ENCODE measurements around the gene PRR36.

The PRR36 gene

DNA sequence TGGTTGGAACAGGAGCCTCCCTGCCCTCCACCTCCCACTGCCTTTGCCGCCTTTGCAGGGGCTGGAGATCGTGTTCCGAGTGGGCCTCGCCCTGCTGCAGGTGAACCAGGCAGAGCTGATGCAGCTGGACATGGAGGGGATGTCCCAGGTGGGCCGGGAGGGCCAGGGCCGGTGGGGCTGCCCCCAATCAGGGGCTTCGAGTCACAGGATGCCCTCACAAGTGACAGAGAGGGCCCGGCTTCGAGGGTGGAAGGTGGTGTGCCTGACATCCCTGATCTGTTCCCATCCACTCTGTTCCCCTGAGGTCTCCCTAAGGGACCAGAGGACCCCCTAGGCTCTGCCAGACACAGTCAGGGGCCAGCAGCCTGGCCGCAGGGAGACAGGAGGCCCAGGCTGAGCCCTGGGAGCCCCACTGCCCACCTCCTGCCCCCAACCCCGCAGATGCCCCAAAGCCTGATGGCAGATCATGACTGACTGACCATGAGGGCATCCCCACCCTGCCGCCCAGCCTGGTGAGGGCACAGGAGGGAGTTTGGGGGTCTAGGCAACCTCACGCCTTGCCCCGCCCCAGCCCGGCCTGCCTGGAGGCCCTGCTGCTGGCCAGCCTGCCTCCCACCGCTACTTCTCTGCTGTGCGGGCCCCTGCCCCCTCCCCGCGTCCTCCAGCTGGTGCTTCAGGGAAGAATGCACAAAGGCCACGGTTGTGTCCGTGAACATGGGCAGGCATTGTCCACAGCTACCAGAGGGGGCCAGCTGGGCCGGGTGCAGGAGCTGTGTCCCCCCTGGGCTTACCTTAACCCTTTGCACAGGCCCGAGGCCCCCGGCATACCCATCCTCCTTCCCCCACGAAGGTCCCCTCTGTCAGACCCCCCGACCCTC, 22.3 kb downstream of the PRR36 start:
- Histone ChIP-seq H3K9me3 (ENCODE audit: control insufficient read depth, low read length) (no peaks in the 10 kb centered on the region), H3K4me3 (ENCODE audit: insufficient read depth, low read depth, low read length, poor library complexity, severe bottlenecking) (no peak overlapping the region), H3K27me3 (replicated peaks; ENCODE audit: control insufficient read depth, insufficient read depth, low read length, poor library complexity, severe bottlenecking) (no peaks in the 10 kb centered on the region), H3K27ac (ENCODE audit: insufficient read depth, low read length, poor library complexity, severe bottlenecking) (no peak overlapping the region), H3K36me3 (ENCODE audit: control insufficient read depth, insufficient read depth, low read length) (no peaks in the 10 kb centered on the region), H3K4me1 (ENCODE audit: control insufficient read depth, insufficient read depth, low read length, poor library complexity, severe bottlenecking) (peaks cover 6% of the 10 kb centered on the region)
- DNase-seq, result no peak

- Histone ChIP-seq H3K27me3 (replicated peaks; ENCODE audit: control insufficient read depth, insufficient read depth, low read length, poor library complexity, severe bottlenecking) (no peaks in the 10 kb centered on the region), H3K27ac (ENCODE audit: insufficient read depth, low read length, poor library complexity, severe bottlenecking) (no peak overlapping the region), H3K4me1 (ENCODE audit: control insufficient read depth, insufficient read depth, low read length, poor library complexity, severe bottlenecking) (peaks cover 6% of the 10 kb centered on the region), H3K4me3 (ENCODE audit: insufficient read depth, low read depth, low read length, poor library complexity, severe bottlenecking) (no peak overlapping the region), H3K36me3 (ENCODE audit: control insufficient read depth, insufficient read depth, low read length) (no peaks in the 10 kb centered on the region), H3K9me3 (ENCODE audit: control insufficient read depth, low read length) (no peaks in the 10 kb centered on the region)
- no peak for DNase-seq
Observed at GRCh38 chr19:7850945-7851622, 23.1 kb downstream of the PRR36 start.

DNA sequence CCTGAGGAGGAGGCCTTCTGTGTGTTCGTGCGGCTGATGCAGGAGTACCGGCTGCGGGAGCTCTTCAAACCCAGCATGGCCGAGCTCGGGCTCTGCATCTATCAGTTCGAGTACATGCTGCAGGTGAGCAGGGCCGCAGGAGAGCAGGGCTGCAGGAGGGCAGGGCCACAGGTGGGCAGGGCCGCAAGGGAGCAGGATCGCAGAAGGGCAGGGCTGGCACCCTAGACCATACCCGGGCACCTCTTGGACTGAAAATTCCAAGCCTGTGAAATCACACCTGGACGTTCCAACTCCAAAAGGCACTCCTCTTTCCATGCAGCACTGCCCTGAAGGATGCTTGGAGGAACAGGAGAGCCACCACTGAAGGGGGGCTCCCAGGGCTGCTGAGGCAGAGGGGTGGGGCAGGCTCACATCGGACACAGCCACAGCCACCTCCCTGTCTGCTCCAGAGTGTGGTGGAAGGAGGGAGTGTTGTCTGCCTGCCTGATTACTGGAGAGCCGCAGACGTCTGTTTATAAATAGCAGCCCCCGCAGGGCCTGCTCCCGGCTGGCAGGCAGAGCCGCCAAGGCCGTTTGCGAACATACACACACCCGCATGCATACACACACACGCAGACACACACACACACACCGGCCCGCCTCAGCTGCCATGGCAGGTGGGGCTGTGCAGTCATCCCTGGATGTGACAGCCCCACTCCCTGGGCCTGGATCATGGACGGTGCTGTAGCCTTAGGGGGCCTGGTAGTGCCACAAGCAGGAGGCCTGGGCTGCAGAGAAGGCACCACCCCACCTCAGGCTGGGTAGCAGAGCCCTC, 24.0 kb downstream of the PRR36 start:
- H3K4me3 ChIP-seq (ENCODE audit: insufficient read depth, low read depth, low read length, poor library complexity, severe bottlenecking), result no peak overlapping the region
- DNase-seq, result no peak
- H3K9me3 ChIP-seq (ENCODE audit: control insufficient read depth, low read length), result no peaks in the 10 kb centered on the region
- H3K27ac ChIP-seq (ENCODE audit: insufficient read depth, low read length, poor library complexity, severe bottlenecking), result no peak overlapping the region
- H3K36me3 ChIP-seq (ENCODE audit: control insufficient read depth, insufficient read depth, low read length), result no peaks in the 10 kb centered on the region
- peaks cover 6% of the 10 kb centered on the region for H3K4me1 ChIP-seq (ENCODE audit: control insufficient read depth, insufficient read depth, low read length, poor library complexity, severe bottlenecking)
- no peaks in the 10 kb centered on the region for H3K27me3 ChIP-seq (replicated peaks; ENCODE audit: control insufficient read depth, insufficient read depth, low read length, poor library complexity, severe bottlenecking)

DNA sequence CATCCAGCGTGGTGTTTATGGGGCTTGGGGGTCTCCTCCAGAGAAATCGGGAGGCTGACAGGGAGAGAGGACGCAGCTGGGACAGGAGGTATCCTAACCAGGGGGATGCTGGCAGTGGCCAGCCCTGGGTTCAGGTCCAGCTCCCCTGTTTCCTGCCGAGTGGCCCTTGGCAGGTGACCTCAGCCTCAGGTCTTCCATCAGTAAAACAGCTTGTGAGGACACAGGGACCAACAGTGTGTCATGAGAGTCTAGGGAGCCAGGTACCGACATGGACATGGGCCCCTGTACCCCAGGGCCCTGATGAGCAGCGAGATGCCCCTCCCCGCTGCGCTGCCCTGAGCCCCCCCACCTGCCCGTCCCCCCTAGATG, 24.6 kb downstream of the PRR36 start:
- Histone ChIP-seq H3K27me3 (replicated peaks; ENCODE audit: control insufficient read depth, insufficient read depth, low read length, poor library complexity, severe bottlenecking) (no peaks in the 10 kb centered on the region), H3K36me3 (ENCODE audit: control insufficient read depth, insufficient read depth, low read length) (no peaks in the 10 kb centered on the region), H3K4me3 (ENCODE audit: insufficient read depth, low read depth, low read length, poor library complexity, severe bottlenecking) (no peak overlapping the region), H3K9me3 (ENCODE audit: control insufficient read depth, low read length) (no peaks in the 10 kb centered on the region), H3K27ac (ENCODE audit: insufficient read depth, low read length, poor library complexity, severe bottlenecking) (no peak overlapping the region), H3K4me1 (ENCODE audit: control insufficient read depth, insufficient read depth, low read length, poor library complexity, severe bottlenecking) (peaks cover 6% of the 10 kb centered on the region)
- no peak for DNase-seq

DNA sequence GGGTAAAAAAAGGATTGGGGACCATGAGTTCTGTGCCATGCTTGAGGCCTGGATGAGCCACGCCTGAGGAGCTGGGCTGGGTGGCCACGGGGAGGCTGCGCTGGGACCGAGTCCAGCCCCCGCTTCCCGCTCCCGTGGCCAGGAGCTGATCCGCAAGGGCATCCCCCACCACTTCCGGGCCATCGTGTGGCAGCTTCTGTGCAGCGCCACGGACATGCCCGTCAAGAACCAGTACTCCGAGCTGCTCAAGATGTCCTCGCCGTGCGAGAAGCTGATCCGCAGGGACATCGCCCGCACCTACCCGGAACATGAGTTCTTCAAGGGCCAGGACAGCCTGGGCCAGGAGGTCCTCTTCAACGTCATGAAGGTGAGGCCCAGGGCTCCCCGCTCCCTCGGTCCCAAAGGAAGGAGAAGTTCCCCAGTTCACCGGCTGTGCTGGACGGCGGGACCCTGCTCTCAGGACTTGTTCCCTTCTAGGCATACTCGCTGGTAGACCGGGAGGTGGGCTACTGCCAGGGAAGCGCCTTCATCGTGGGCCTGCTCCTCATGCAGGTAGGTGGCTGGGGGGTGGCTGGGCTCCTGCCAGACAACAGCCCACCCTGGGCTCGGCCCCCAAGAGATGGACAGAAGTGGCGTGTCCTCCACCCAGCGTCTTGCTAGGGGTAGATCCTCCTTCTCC, 25.3 kb downstream of the PRR36 start:
- Histone ChIP-seq H3K27ac (ENCODE audit: insufficient read depth, low read length, poor library complexity, severe bottlenecking) (no peak overlapping the region), H3K27me3 (replicated peaks; ENCODE audit: control insufficient read depth, insufficient read depth, low read length, poor library complexity, severe bottlenecking) (no peaks in the 10 kb centered on the region), H3K9me3 (ENCODE audit: control insufficient read depth, low read length) (no peaks in the 10 kb centered on the region), H3K4me3 (ENCODE audit: insufficient read depth, low read depth, low read length, poor library complexity, severe bottlenecking) (no peak overlapping the region), H3K36me3 (ENCODE audit: control insufficient read depth, insufficient read depth, low read length) (no peaks in the 10 kb centered on the region), H3K4me1 (ENCODE audit: control insufficient read depth, insufficient read depth, low read length, poor library complexity, severe bottlenecking) (peaks cover 6% of the 10 kb centered on the region)
- no peak for DNase-seq

DNA sequence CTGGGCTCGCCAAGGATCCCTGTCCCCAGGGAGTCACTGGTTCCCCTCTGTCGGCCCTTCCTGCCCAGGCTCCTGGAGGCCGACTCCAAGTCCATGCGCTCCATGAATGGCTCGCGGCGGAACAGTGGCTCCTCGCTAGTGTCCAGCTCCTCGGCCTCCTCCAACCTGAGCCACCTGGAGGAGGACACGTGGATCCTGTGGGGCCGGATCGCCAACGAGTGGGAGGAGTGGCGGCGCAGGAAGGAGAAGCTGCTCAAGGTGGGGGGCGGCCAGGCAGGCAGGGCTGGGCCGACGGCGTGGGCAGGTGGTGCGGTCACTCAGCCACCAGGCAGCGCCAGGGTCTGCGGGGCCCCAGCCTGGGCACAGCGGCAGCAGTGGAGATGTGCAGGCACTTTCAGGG, 26.5 kb downstream of the PRR36 start:
- H3K27me3 ChIP-seq (replicated peaks; ENCODE audit: control insufficient read depth, insufficient read depth, low read length, poor library complexity, severe bottlenecking), result no peaks in the 10 kb centered on the region
- H3K4me3 ChIP-seq (ENCODE audit: insufficient read depth, low read depth, low read length, poor library complexity, severe bottlenecking), result no peak overlapping the region
- H3K9me3 ChIP-seq (ENCODE audit: control insufficient read depth, low read length), result no peaks in the 10 kb centered on the region
- no peak for DNase-seq
- no peaks in the 10 kb centered on the region for H3K4me1 ChIP-seq (ENCODE audit: control insufficient read depth, insufficient read depth, low read length, poor library complexity, severe bottlenecking)
- no peak overlapping the region for H3K27ac ChIP-seq (ENCODE audit: insufficient read depth, low read length, poor library complexity, severe bottlenecking)
- no peaks in the 10 kb centered on the region for H3K36me3 ChIP-seq (ENCODE audit: control insufficient read depth, insufficient read depth, low read length)

DNA sequence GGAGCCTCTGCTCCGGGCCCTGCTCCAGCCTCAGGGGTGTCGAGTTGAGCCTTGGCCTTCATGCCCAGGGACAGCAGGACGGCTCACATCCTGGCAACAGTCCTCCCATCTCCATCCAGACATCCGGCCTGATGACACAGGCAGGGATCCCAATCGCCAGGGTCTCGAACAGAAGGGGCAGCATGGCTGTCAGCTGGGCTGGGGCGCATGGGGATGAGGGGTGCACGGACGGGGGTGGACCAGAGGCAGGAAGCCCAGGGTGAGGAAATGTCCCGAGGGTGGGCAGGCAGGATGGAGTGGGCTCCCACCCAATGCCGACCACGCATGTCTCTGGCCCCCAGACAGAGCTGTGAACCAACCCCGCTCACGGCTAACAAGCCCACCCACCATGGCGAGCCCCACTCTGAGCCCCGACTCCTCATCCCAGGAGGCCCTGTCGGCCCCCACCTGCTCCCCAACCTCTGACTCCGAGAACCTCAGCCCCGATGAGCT, 28.0 kb downstream of the PRR36 start:
- no peaks in the 10 kb centered on the region for H3K36me3 ChIP-seq (ENCODE audit: control insufficient read depth, insufficient read depth, low read length)
- DNase-seq, result no peak
- H3K4me3 ChIP-seq (ENCODE audit: insufficient read depth, low read depth, low read length, poor library complexity, severe bottlenecking), result no peak overlapping the region
- no peaks in the 10 kb centered on the region for H3K9me3 ChIP-seq (ENCODE audit: control insufficient read depth, low read length)
- H3K27me3 ChIP-seq (replicated peaks; ENCODE audit: control insufficient read depth, insufficient read depth, low read length, poor library complexity, severe bottlenecking), result no peaks in the 10 kb centered on the region
- no peak overlapping the region for H3K27ac ChIP-seq (ENCODE audit: insufficient read depth, low read length, poor library complexity, severe bottlenecking)
- no peaks in the 10 kb centered on the region for H3K4me1 ChIP-seq (ENCODE audit: control insufficient read depth, insufficient read depth, low read length, poor library complexity, severe bottlenecking)

GRCh38 chr19:7845390-7846154, 28.6 kb downstream of the PRR36 start:
- H3K27ac ChIP-seq (ENCODE audit: insufficient read depth, low read length, poor library complexity, severe bottlenecking), result no peak overlapping the region

GRCh38 chr19:7844951-7845350, 29.2 kb downstream of the PRR36 start:
- Histone ChIP-seq H3K4me3 (ENCODE audit: insufficient read depth, low read depth, low read length, poor library complexity, severe bottlenecking) (no peak overlapping the region), H3K27me3 (replicated peaks; ENCODE audit: control insufficient read depth, insufficient read depth, low read length, poor library complexity, severe bottlenecking) (no peaks in the 10 kb centered on the region), H3K9me3 (ENCODE audit: control insufficient read depth, low read length) (no peaks in the 10 kb centered on the region), H3K4me1 (ENCODE audit: control insufficient read depth, insufficient read depth, low read length, poor library complexity, severe bottlenecking) (no peaks in the 10 kb centered on the region), H3K36me3 (ENCODE audit: control insufficient read depth, insufficient read depth, low read length) (no peaks in the 10 kb centered on the region), H3K27ac (ENCODE audit: insufficient read depth, low read length, poor library complexity, severe bottlenecking) (no peak overlapping the region)
- no peak for DNase-seq

More at GRCh38 chr19:7845390-7846154, 28.6 kb downstream of the PRR36 start:
- Histone ChIP-seq H3K4me3 (ENCODE audit: insufficient read depth, low read depth, low read length, poor library complexity, severe bottlenecking) (no peak overlapping the region), H3K36me3 (ENCODE audit: control insufficient read depth, insufficient read depth, low read length) (no peaks in the 10 kb centered on the region), H3K4me1 (ENCODE audit: control insufficient read depth, insufficient read depth, low read length, poor library complexity, severe bottlenecking) (no peaks in the 10 kb centered on the region), H3K9me3 (ENCODE audit: control insufficient read depth, low read length) (no peaks in the 10 kb centered on the region), H3K27me3 (replicated peaks; ENCODE audit: control insufficient read depth, insufficient read depth, low read length, poor library complexity, severe bottlenecking) (no peaks in the 10 kb centered on the region)
- no peak for DNase-seq

Data from effector memory CD4-positive, alpha-beta T cell (primary cell).